ENCODE results near the gene MAN2A2. TPM values are rescaled to one million over a fixed set of nuclear protein-coding genes. Genes with fewer than 3 reads are reported as not detected.

Gene MAN2A2
- total and polyA plus RNA-seq, 2 experiments from 2014 or later = 11.2 to 32.7 TPM

DNA sequence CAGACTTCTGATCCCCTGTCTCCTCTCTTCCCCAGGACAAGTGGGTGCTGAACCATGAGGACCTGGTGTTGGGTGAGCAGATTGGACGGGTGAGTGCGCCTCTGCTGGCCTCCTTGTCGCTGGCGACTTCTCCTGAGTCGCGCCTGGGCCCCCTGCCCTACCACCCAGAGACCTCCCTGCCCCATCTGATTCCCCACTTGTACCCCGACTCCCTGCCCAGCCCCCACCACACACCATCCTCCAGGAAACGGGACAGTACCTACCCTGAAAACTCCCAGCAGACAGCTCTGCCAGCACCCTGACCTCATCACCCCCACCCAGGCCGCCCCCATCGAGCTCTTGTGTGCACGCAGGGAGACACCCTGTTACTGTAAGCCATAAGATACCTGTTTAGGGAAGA, 11.1 kb upstream of the MAN2A2 start:
- H3K9me3 ChIP-seq (ENCODE audit: low read depth) = no peaks in the 10 kb centered on the region
- H4K20me1 ChIP-seq (ENCODE audit: insufficient read depth, poor library complexity, severe bottlenecking) = no peaks in the 10 kb centered on the region
- no peak for TF ChIP-seq CTCF (IDR thresholded peaks at IDR 0.05; ENCODE audit: poor library complexity)
- no peak for TF ChIP-seq EZH2 (IDR thresholded peaks at IDR 0.05; ENCODE audit: borderline replicate concordance)
- no peak for TF ChIP-seq EZH2phosphoT487 (IDR thresholded peaks at IDR 0.05; ENCODE audit: low read depth, severe bottlenecking, unreplicated experiment)
- DNase-seq (ENCODE audit: low spot score) = no peak
- no peak overlapping the region for H2AFZ ChIP-seq
- H3K79me2 ChIP-seq = no peaks in the 10 kb centered on the region
- no peak overlapping the region for H3K4me2 ChIP-seq
- H3K9me2 ChIP-seq (replicated peaks; ENCODE audit: insufficient read depth) = no peaks in the 10 kb centered on the region
- H3K4me3 ChIP-seq = no peak overlapping the region
- H3K27ac ChIP-seq = no peak overlapping the region
- no peaks in the 10 kb centered on the region for H3K4me1 ChIP-seq (ENCODE audit: insufficient read depth)
- WGBS (ENCODE audit: low lambda C conversion rate, missing lambda C conversion rate) = 98% methylated on average over 11 of the region's 11 CpGs
- H3K36me3 ChIP-seq (replicated peaks; ENCODE audit: insufficient read depth, low read depth) = no peaks in the 10 kb centered on the region
- H3K27me3 ChIP-seq = no peaks in the 10 kb centered on the region

- no peaks in the 10 kb centered on the region for H3K9me2 ChIP-seq (replicated peaks; ENCODE audit: insufficient read depth)
- no peak overlapping the region for H3K4me2 ChIP-seq
- H4K20me1 ChIP-seq (ENCODE audit: insufficient read depth, poor library complexity, severe bottlenecking) = no peaks in the 10 kb centered on the region
- no peaks in the 10 kb centered on the region for H3K36me3 ChIP-seq (replicated peaks; ENCODE audit: insufficient read depth, low read depth)
- no peaks in the 10 kb centered on the region for H3K4me1 ChIP-seq (ENCODE audit: insufficient read depth)
- H3K9me3 ChIP-seq (ENCODE audit: low read depth) = no peaks in the 10 kb centered on the region
- no peak overlapping the region for H2AFZ ChIP-seq
- H3K27me3 ChIP-seq = no peaks in the 10 kb centered on the region
- no peak overlapping the region for H3K27ac ChIP-seq
- TF ChIP-seq CTCF (IDR thresholded peaks at IDR 0.05; ENCODE audit: poor library complexity) (no peak), EZH2phosphoT487 (IDR thresholded peaks at IDR 0.05; ENCODE audit: low read depth, severe bottlenecking, unreplicated experiment) (no peak), EZH2 (IDR thresholded peaks at IDR 0.05; ENCODE audit: borderline replicate concordance) (no peak)
- WGBS (ENCODE audit: low lambda C conversion rate, missing lambda C conversion rate) = 97% methylated on average over 29 of the region's 29 CpGs
- no peak for DNase-seq (ENCODE audit: low spot score)
- no peaks in the 10 kb centered on the region for H3K79me2 ChIP-seq
- no peak overlapping the region for H3K4me3 ChIP-seq
These were observed 10.5 kb upstream of the MAN2A2 start for GRCh38 chr15:90892498-90893174.

GRCh38 chr15:90893175-90894090, 9.7 kb upstream of the MAN2A2 start:
- no peak for DNase-seq (ENCODE audit: low spot score)
- Histone ChIP-seq H3K27ac (no peak overlapping the region), H3K27me3 (no peaks in the 10 kb centered on the region), H3K9me3 (ENCODE audit: low read depth) (no peaks in the 10 kb centered on the region), H3K9me2 (replicated peaks; ENCODE audit: insufficient read depth) (no peaks in the 10 kb centered on the region), H3K36me3 (replicated peaks; ENCODE audit: insufficient read depth, low read depth) (no peaks in the 10 kb centered on the region), H3K4me1 (ENCODE audit: insufficient read depth) (no peaks in the 10 kb centered on the region), H3K4me2 (no peak overlapping the region), H3K79me2 (no peaks in the 10 kb centered on the region), H2AFZ (no peak overlapping the region), H3K4me3 (no peak overlapping the region), H4K20me1 (ENCODE audit: insufficient read depth, poor library complexity, severe bottlenecking) (no peaks in the 10 kb centered on the region)
- TF ChIP-seq EZH2 (IDR thresholded peaks at IDR 0.05; ENCODE audit: borderline replicate concordance) = no peak
- no peak for TF ChIP-seq CTCF (IDR thresholded peaks at IDR 0.05; ENCODE audit: poor library complexity)
- no peak for TF ChIP-seq EZH2phosphoT487 (IDR thresholded peaks at IDR 0.05; ENCODE audit: low read depth, severe bottlenecking, unreplicated experiment)
- 96% methylated on average over 31 of the region's 33 CpGs for WGBS (ENCODE audit: low lambda C conversion rate, missing lambda C conversion rate)

Data from hepatocyte (in vitro differentiated cells).